Daoy (cell line): ENCODE measurements around the gene ALKBH3. TPM values are rescaled to one million over a fixed set of nuclear protein-coding genes. Genes with fewer than 3 reads are reported as not detected.

ENCODE experiments used
- DNase-seq: peaks from one replicate; pipeline ENCODE4 v3.0.0-alpha.2; 2015; ENCODE audit warnings: low read depth
- total RNA-seq: library from RNA; depleted of rRNA; stranded (reverse); fragments of >200 nt; shearing (Covaris generic); gene quantifications from 2 replicates; pipeline ENCODE4 v1.2.3, GENCODE V29; 2014

Gene ALKBH3
- total RNA-seq, 1 experiment from 2014 or later = 26.7 TPM

DNA sequence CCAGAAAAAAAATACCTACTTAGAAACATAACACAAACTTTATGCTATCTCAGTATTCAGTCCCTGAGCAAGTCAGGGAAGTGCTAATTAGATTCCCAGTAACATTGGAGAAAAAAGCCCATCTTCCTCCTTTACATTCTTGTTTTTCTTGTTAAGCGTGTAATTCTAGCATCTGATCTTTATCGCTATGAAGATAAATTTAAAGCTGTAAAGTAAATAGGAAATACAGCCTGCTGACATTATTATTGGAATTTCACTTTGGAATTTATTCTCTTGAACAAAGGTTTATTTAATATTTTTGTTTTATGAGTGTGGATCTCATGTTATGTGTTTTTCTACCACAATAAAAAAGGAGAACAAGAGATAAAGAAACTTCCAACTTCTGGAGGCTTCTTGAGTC lies 13.9 kb downstream of the ALKBH3 start:
- no peak for DNase-seq

DNA sequence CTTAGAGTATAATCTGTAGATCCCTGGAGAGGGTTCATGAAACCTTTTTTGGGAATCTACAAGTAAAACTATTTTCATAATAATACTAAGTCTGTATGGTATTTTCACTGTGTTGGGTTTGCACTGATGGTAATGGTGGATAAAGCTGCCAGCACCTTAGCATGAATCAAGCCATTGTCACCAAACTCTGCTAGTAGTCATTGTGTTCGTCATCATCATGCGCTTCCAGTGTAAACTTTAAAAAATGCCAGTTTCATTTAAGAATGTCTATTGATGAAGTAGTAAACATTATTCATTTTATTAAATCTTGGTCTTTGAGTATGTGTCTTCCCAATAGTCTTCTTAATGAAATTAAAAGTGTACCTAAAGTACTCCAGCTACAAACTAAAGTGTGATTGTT lies 15.0 kb downstream of the ALKBH3 start:
- DNase-seq = no peak

- no peak for DNase-seq
These were observed 17.9 kb downstream of the ALKBH3 start for GRCh38 chr11:43898574-43898973.

DNA sequence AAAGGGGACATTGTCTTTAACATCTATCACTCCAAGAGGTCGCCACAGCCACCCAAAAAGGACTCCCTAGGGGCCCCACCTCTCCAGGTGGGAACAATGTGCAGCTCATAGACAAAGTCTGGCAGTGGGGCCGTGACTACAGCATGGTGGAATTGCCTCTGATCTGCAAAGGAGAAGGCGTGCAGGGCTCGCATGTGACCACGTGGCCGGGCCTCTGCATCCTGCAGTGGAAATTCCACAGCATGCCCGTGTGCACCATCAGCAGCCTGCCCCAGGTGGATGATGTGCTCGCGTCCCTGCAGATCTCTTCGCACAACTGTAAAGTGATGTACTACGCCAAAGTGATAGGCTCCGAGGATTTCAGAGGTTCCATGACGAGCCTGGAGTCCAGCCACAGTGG lies 18.5 kb downstream of the ALKBH3 start:
- no peak for DNase-seq

GRCh38 chr11:43901551-43901950 lies 20.9 kb downstream of the ALKBH3 start:
- DNase-seq = no peak

DNA sequence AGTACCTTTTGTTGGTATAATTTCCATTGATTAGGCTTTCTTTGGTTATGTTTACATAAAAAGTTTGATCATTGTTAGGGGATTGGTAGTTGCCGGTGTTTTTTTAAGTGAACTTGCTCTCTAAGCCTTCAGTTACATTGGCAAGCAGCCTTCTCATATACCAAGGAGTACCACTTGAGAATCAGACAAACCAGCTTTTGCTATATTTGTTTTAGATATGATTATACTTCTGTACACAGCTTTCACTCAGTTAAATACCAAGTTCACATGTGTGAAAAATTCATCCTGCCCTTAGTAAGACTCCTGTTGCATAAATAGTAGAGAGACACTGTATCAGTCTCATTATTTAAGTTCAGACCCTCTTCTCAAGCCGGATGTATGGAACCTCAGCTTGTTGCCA lies 22.4 kb downstream of the ALKBH3 start:
- no peak for DNase-seq

DNA sequence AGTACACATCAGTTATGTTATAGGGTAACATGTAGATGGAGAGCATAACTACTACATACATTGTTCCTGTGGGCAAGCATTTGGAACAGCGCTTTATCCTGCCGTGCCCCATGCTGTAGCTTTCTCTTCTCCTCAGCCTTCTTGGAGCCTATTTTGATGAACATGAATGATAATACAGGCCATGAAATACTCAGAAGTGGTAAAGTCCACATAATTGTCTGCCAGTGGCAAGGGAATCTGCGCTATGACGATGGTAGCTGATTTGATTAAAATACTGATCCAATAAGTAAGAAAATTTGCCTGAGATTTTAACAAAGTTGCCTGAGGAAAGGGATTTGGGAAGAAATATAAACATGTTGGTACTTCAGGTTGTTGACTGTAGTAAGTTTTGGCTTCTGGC lies 23.3 kb downstream of the ALKBH3 start:
- DNase-seq = no peak

GRCh38 chr11:43904742-43905535 lies 24.3 kb downstream of the ALKBH3 start:
- DNase-seq = no peak

- no peak for DNase-seq
These were observed 25.2 kb downstream of the ALKBH3 start for GRCh38 chr11:43905813-43906241.

- no peak for DNase-seq
These were observed 26.7 kb downstream of the ALKBH3 start for GRCh38 chr11:43907028-43907975.

DNA sequence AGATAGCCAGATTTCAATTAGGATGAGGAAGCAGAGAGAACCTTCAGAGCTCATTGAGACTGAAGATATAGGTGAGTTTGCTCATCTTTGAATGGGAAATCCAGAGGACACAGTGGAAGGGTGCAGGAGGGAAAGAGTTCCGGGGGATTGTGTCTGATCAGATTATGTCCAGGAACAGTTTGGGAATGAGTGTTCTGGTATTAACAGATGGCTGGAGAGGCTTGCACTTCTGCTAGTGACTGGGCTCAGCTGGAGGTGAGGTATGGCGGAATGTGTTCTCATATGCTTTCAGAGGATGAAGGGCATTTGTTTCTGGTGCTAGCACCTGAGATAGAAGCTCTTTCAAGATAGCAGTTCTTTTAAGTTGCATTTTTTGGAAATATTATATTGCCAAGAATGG lies 27.6 kb downstream of the ALKBH3 start:
- DNase-seq = no peak

GRCh38 chr11:43908683-43909082 lies 28.1 kb downstream of the ALKBH3 start:
- DNase-seq = no peak

DNA sequence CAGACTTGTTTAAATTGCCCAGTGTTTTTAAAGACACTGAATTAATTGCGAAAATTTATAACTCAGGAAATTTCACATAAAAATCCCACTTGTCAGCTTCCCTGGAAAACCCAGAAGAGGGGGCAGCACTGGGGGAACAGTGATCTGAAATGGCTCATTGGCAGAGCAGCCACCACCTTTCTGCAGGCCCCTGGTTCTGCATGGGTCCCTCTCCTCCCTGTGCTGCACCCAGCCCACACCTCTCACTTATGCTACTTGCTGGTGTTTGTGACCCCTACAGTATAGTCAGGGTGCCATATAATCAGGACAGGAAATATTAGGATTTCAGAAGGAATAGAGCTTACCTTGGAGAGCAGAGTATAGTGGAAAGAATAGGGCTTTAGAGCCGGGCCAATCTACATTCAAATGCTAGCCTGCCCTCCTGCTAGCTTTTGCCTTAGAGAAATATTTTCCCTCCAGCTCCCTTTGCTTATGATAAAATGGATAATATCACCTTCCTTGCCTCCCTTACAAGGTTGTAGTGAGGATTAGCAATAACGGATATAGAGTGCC lies 33.3 kb downstream of the ALKBH3 start:
- DNase-seq = no peak

GRCh38 chr11:43914466-43914865 lies 33.8 kb downstream of the ALKBH3 start:
- no peak for DNase-seq

GRCh38 chr11:43916621-43917020 lies 36.0 kb downstream of the ALKBH3 start:
- no peak for DNase-seq

DNA sequence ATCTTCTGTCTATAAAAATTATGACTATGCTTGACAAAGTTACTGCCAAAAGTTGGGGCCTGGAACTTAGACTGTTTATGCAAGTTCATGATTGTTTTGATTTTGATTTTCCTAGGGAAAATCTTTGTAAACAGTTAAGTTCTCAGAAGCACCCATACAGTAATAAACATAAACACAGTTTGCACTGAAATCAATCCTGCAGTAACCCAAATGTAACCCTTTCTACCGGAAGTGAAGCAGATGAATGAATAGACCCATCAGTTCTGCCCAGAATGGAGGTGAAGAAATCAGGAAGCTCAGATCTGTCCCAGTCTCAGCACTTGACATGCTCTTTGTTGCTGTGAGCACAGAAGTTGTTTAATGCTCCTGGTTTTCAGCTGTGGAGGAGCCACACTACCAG lies 37.2 kb downstream of the ALKBH3 start:
- DNase-seq = no peak

DNA sequence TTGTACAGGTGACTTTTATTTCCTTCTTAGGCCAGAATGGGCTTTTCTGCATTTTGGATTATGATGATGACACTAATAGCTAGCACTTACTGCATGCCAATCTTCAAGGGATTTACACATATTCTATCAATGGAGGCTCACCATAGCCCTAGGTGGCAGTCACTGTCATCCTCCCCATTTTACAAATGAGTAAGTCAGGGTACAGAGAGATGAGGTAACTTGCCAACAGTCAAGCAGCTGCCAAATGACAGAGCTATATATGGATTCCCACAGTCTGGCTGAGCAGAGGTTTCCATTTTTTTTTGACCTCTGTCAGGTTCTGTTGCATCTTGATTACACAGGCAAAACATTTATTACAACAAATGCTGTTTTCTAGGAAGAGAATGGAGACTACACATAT lies 38.0 kb downstream of the ALKBH3 start:
- no peak for DNase-seq

DNA sequence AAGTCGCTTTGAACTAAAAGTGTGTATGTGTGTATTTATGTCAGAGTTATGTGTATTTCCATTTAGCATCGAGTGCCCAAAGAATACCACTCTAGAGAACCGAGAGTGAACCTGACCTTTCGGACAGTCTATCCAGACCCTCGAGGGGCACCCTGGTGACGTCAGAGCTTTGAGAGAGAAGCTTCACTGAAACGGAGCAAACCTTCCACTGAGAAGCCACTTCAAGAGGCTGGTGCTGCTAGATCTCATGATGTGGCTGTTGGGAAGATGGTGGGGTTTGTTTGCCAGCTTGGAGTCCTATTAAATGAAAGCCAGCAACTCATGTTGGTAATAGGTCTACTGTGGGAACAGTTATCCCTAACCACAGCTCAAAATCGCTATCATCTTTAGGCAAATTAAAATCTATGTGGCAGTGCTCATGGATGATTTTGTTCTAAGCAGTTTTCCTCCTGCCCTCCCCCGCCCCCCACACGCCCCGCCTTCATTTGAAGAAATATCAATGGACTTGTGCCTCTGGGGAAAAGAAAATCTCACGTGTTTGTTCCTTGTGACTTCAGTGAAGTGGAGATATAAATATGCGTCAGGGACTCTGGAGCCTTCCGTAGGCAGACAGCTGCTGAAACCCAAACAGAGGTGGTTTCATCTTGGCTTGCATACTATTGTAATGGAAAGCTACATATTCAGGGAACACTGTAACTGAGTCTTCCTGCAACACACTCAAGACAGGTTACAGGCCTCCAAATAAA lies 39.4 kb downstream of the ALKBH3 start:
- DNase-seq = no peak

- DNase-seq = peak; percentile 94
These were observed 40.2 kb downstream of the ALKBH3 start for GRCh38 chr11:43920598-43921419.

DNA sequence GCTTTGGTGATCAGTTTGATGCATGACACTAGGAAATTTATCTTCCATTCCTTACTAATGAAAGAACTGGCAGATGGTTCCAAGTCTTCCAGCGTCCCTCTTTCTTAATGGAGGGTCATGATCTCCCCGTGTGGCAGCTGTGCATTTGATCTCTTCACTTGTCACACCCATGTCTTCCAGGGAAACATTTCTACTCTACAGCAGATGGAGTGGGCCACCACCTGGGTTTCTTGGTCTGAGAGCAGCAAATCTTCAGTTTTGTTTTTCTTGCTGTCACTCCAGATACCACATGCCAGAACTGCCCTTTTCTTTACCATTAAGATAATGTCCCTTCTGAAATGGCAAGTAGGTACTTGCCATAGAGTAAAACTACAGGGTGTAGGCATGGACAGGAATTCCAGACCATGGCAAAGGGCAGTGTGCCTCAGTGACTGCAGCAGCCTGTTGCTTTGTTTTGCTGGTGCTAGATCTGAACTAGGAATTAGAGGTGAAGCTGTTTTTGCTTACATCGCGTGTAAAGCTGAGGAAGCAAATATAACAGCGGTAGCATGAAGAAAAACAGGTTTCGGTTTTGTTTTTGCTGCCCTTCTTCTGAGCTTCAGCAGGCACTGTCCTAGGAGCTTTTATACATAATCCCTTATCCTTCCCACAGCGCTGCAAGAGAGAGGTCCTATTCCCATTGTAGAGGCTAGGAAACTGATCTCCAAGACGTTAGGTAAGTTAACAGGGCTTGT lies 41.1 kb downstream of the ALKBH3 start:
- no peak for DNase-seq
